ENCODE results near the gene SCYGR3.

Gene SCYGR3

DNA sequence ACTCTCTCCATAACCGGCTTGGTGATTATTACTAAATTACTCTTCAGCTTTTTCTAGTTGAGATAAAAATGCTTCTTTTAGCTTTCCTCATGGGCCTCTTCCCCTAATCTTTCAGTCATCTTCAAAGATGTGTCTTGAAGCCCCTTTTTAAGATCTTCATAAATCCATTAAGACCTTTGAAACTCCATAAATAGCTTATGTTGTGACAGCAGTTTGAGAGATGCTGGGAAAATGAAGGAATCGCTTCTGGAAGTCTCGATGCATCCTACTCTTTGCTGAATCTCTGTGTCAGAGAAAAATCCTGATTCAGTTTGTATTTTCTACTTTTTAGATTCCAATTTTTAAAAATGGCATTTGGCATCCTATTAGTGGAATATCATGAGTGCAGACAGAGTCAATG lies 15.7 kb upstream of the SCYGR3 start:
- Histone ChIP-seq H3K9me3 (ENCODE audit: severe bottlenecking) (no peaks in the 10 kb centered on the region), H3K4me3 (ENCODE audit: low read depth, low read length) (no peak overlapping the region), H3K27me3 (ENCODE audit: insufficient read depth, low read depth, severe bottlenecking) (peaks cover 3% of the 10 kb centered on the region), H3K27ac (no peak overlapping the region), H3K36me3 (no peaks in the 10 kb centered on the region)
- DNase-seq, result no peak
- TF ChIP-seq, protein P1, sequence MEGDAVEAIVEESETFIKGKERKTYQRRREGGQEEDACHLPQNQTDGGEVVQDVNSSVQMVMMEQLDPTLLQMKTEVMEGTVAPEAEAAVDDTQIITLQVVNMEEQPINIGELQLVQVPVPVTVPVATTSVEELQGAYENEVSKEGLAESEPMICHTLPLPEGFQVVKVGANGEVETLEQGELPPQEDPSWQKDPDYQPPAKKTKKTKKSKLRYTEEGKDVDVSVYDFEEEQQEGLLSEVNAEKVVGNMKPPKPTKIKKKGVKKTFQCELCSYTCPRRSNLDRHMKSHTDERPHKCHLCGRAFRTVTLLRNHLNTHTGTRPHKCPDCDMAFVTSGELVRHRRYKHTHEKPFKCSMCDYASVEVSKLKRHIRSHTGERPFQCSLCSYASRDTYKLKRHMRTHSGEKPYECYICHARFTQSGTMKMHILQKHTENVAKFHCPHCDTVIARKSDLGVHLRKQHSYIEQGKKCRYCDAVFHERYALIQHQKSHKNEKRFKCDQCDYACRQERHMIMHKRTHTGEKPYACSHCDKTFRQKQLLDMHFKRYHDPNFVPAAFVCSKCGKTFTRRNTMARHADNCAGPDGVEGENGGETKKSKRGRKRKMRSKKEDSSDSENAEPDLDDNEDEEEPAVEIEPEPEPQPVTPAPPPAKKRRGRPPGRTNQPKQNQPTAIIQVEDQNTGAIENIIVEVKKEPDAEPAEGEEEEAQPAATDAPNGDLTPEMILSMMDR (IDR thresholded peaks at IDR 0.05; ENCODE audit: low read depth, low read length), result no peak

DNA sequence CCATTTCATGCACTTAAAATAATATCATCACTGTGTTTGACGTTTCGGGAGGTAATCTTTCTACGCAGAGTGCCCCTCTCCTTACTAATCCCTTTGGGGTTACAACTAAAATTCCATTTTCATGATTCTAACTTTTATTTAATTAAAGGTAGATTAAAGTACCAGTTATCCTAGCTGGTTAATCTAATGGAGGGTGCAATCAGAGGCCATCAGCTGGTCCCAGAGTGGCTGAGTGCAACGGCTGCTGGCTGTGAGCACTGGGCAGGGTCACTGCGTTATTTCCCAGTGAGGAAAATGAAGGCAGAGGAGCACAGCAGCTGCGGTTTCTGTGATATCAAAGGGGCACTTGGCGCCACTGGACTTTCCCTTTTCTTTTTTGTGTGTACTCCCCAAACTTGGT lies 14.8 kb upstream of the SCYGR3 start:
- Histone ChIP-seq H3K4me3 (ENCODE audit: low read depth, low read length) (no peak overlapping the region), H3K9me3 (ENCODE audit: severe bottlenecking) (no peaks in the 10 kb centered on the region), H3K27me3 (ENCODE audit: insufficient read depth, low read depth, severe bottlenecking) (peaks cover 3% of the 10 kb centered on the region), H3K36me3 (no peaks in the 10 kb centered on the region), H3K27ac (no peak overlapping the region)
- TF ChIP-seq, protein P1 (IDR thresholded peaks at IDR 0.05; ENCODE audit: low read depth, low read length), result no peak
- no peak for DNase-seq

- no peak for DNase-seq
- Histone ChIP-seq H3K36me3 (no peaks in the 10 kb centered on the region), H3K27me3 (ENCODE audit: insufficient read depth, low read depth, severe bottlenecking) (peaks cover 3% of the 10 kb centered on the region), H3K27ac (no peak overlapping the region), H3K9me3 (ENCODE audit: severe bottlenecking) (no peaks in the 10 kb centered on the region), H3K4me3 (ENCODE audit: low read depth, low read length) (no peak overlapping the region)
- TF ChIP-seq, protein P1 (IDR thresholded peaks at IDR 0.05; ENCODE audit: low read depth, low read length), result no peak
Measured at GRCh38 chr2:227627769-227628168, 13.1 kb upstream of the SCYGR3 start.

DNA sequence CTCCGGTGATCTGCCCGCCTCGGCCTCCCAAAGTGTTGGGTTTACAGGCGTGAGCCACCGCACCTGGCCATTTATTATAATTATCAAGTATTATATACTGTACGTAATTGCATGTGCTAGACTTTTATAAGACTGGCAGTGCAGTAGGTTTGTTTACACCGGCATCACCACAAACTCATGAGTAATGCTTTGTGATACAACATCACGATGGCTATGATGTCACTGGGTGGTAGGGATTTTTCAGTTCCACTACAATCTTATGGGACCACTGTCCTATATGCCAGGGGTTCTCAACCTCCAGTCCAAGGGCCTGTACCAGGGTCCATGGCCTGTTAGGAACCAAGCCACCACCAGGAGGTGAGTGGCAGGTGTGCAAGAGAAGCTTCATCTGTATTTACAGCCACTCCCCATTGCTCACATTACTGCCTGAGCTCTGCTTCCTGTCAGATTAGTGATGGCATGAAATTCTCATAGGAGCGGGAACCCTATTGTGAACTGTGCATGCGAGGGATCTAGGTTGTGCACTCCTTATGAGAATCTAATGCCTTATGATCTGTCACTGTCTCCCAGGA lies 12.0 kb upstream of the SCYGR3 start:
- H3K4me3 ChIP-seq (ENCODE audit: low read depth, low read length), result no peak overlapping the region
- no peak overlapping the region for H3K27ac ChIP-seq
- no peaks in the 10 kb centered on the region for H3K9me3 ChIP-seq (ENCODE audit: severe bottlenecking)
- no peak for DNase-seq
- peaks cover 3% of the 10 kb centered on the region for H3K27me3 ChIP-seq (ENCODE audit: insufficient read depth, low read depth, severe bottlenecking)
- TF ChIP-seq, protein P1 (IDR thresholded peaks at IDR 0.05; ENCODE audit: low read depth, low read length), result no peak
- no peaks in the 10 kb centered on the region for H3K36me3 ChIP-seq

GRCh38 chr2:227625420-227625819 lies 10.8 kb upstream of the SCYGR3 start:
- DNase-seq, result no peak
- TF ChIP-seq, protein P1 (IDR thresholded peaks at IDR 0.05; ENCODE audit: low read depth, low read length), result no peak
- no peaks in the 10 kb centered on the region for H3K36me3 ChIP-seq

DNA sequence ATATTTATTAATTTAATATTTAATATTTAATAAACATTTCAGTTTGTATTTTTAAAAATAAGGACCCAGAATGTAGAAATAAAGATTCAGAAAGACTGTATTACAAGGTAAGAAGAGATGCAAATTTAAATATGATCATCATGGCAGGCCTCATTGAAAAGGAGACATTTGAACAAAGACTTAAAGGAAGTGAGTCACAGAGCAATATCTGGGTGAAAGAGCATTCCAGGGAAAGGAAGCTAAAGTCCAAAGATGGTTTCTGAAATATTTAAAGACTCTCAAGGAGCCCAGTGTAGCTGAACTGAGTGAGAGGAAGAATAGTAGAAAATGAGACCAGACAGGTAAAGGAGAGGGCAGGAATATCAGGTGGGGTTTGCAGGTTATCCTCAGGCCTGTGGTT lies 8.6 kb upstream of the SCYGR3 start:
- TF ChIP-seq, protein P1 (IDR thresholded peaks at IDR 0.05; ENCODE audit: low read depth, low read length), result no peak
- H3K9me3 ChIP-seq (ENCODE audit: severe bottlenecking), result no peaks in the 10 kb centered on the region
- H3K4me3 ChIP-seq (ENCODE audit: low read depth, low read length), result no peak overlapping the region
- H3K27ac ChIP-seq, result no peak overlapping the region
- no peak for DNase-seq
- H3K36me3 ChIP-seq, result no peaks in the 10 kb centered on the region
- no peaks in the 10 kb centered on the region for H3K27me3 ChIP-seq (ENCODE audit: insufficient read depth, low read depth, severe bottlenecking)

More at GRCh38 chr2:227625420-227625819, 10.8 kb upstream of the SCYGR3 start:
- Histone ChIP-seq H3K27me3 (ENCODE audit: insufficient read depth, low read depth, severe bottlenecking) (peaks cover 3% of the 10 kb centered on the region), H3K27ac (no peak overlapping the region), H3K9me3 (ENCODE audit: severe bottlenecking) (no peaks in the 10 kb centered on the region), H3K4me3 (ENCODE audit: low read depth, low read length) (no peak overlapping the region)

Measured in WERI-Rb-1 (cell line).